CD14-positive monocyte (primary cell): ENCODE data around the gene HNRNPUL1. TPM values are rescaled to one million over a fixed set of nuclear protein-coding genes. Genes with fewer than 3 reads are reported as not detected.

ENCODE experiments used
- DNase-seq, 3 donors: peaks; one replicate each; pipeline ENCODE4 v3.0.0-alpha.2; 2011 to 2022
- H2AFZ ChIP-seq: 2 replicates; pipeline ENCODE4 v1.6.0; 2012; ENCODE audit warnings: mild to moderate bottlenecking, low read depth, low read length, inconsistent platforms; ENCODE audit not compliant: insufficient read depth, poor library complexity, severe bottlenecking
- H3K27ac ChIP-seq, 2 donors: 1 replicate in 1 of 2; 2 replicates in 1 of 2; pipeline ENCODE4 v1.5.1; 2012 to 2013; ENCODE audit warnings: low read length in 2 of 2, control low read depth in 1 of 2, inconsistent platforms in 1 of 2, low read depth in 1 of 2, mild to moderate bottlenecking in 1 of 2
- H3K27me3 ChIP-seq, 2 donors: one replicate each; pipeline versions ENCODE4 v1.6.0 to v1.6.1; 2011 to 2013; ENCODE audit warnings: low read length in 2 of 2; ENCODE audit not compliant: control insufficient read depth in 2 of 2, insufficient read depth in 2 of 2
- H3K36me3 ChIP-seq, 2 donors: replicated peaks in 1 of 2; 1 replicate in 1 of 2; 2 replicates in 1 of 2; pipeline versions ENCODE4 v1.5.1 to v1.6.1; 2012 to 2013; ENCODE audit warnings: low read length in 2 of 2, control low read depth in 1 of 2, inconsistent platforms in 1 of 2, mild to moderate bottlenecking in 1 of 2; ENCODE audit not compliant: insufficient read depth in 2 of 2, control insufficient read depth in 1 of 2
- H3K4me1 ChIP-seq, 2 donors: 1 replicate in 1 of 2; 2 replicates in 1 of 2; pipeline versions ENCODE4 v1.5.1 to v1.6.1; 2012 to 2013; ENCODE audit warnings: low read length in 2 of 2, control low read depth in 1 of 2, inconsistent platforms in 1 of 2, mild to moderate bottlenecking in 1 of 2, moderate library complexity in 1 of 2; ENCODE audit not compliant: insufficient read depth in 2 of 2, control insufficient read depth in 1 of 2
- H3K4me2 ChIP-seq: replicated peaks from 2 replicates; pipeline ENCODE3; 2012; ENCODE audit warnings: low read length, moderate library complexity, mild to moderate bottlenecking; ENCODE audit not compliant: poor library complexity, severe bottlenecking; ENCODE audit errors: extremely low read depth
- H3K4me3 ChIP-seq, 3 experiments: fragments of 200-600 bp in 1 of 3; sonication (generic) in 1 of 3; replicated peaks in 1 of 3; 1 replicate in 2 of 3; 2 replicates in 1 of 3; pipeline ENCODE4 v1.5.1; 2011 to 2013; ENCODE audit warnings: low read length in 3 of 3, mild to moderate bottlenecking in 3 of 3, control low read depth in 2 of 3, low read depth in 2 of 3, inconsistent platforms in 1 of 3, moderate library complexity in 1 of 3
- H3K79me2 ChIP-seq: 2 replicates; pipeline ENCODE4 v1.6.0; 2012; ENCODE audit warnings: mild to moderate bottlenecking, control low read depth, inconsistent platforms, low read length, moderate library complexity; ENCODE audit not compliant: insufficient read depth
- H3K9ac ChIP-seq: 2 replicates; pipeline ENCODE4 v1.6.0; 2017; ENCODE audit warnings: low read length, mild to moderate bottlenecking; ENCODE audit not compliant: insufficient read depth, poor library complexity, severe bottlenecking
- H3K9me3 ChIP-seq, 2 donors: replicated peaks in 1 of 2; 1 replicate in 1 of 2; 2 replicates in 1 of 2; pipeline versions ENCODE4 v1.5.1 to v1.6.1; 2012 to 2013; ENCODE audit warnings: low read length in 2 of 2, control low read depth in 1 of 2; ENCODE audit not compliant: control insufficient read depth in 1 of 2, insufficient read depth in 1 of 2
- H4K20me1 ChIP-seq: 2 replicates; pipeline ENCODE4 v1.6.0; 2012; ENCODE audit warnings: mild to moderate bottlenecking, low read length, control low read depth, moderate library complexity; ENCODE audit not compliant: insufficient read depth
- H3K27ac Mint-ChIP-seq, 7 donors: one replicate each; pipeline ENCODE4 v1.8.0; 2020; ENCODE audit warnings: mild to moderate bottlenecking in 7 of 7, mixed read lengths in 7 of 7, moderate library complexity in 6 of 7, inconsistent platforms in 2 of 7
- H3K27me3 Mint-ChIP-seq, 3 donors: one replicate each; pipeline ENCODE4 v1.8.0; 2021 to 2022; ENCODE audit warnings: low read depth in 3 of 3, mild to moderate bottlenecking in 3 of 3, mixed read lengths in 3 of 3, moderate library complexity in 3 of 3, inconsistent platforms in 1 of 3
- H3K36me3 Mint-ChIP-seq, 2 donors: one replicate each; pipeline ENCODE4 v1.8.0; 2020; ENCODE audit warnings: mixed read lengths in 2 of 2, inconsistent platforms in 1 of 2, mild to moderate bottlenecking in 1 of 2
- H3K4me1 Mint-ChIP-seq: one replicate; pipeline ENCODE4 v1.8.0; 2020; ENCODE audit warnings: mild to moderate bottlenecking, mixed read lengths
- H3K4me3 Mint-ChIP-seq, 2 donors: one replicate each; pipeline ENCODE4 v1.8.0; 2020; ENCODE audit warnings: mild to moderate bottlenecking in 2 of 2, mixed read lengths in 2 of 2, moderate library complexity in 1 of 2
- H3K9me3 Mint-ChIP-seq, 7 donors: one replicate each; pipeline ENCODE4 v1.8.0; 2020 to 2022; ENCODE audit warnings: mixed read lengths in 7 of 7, mild to moderate bottlenecking in 6 of 7, moderate library complexity in 6 of 7, inconsistent platforms in 2 of 7
- CTCF ChIP-seq: fragments of 200-600 bp; IDR thresholded peaks from one replicate; pipeline ENCODE4 v1.8.0; 2022; ENCODE audit warnings: antibody characterized with exemption, mild to moderate bottlenecking
- WGBS: methylation state at CpG from one replicate; pipeline ENCODE4 v1.1.5; 2013; ENCODE audit warnings: missing lambda C conversion rate; ENCODE audit not compliant: insufficient coverage; 5-methylcytosine and 5-hydroxymethylcytosine counted together
- intact Hi-C, 2 donors: fragments of 100-400 bp; cut with micrococcal nuclease; formaldehyde crosslinking; loops; one replicate each; pipeline versions ENCODE4 v1.15.0 to v1.15.1; 2023
- polyA plus RNA-seq, 3 donors: library from polyadenylated mRNA; depleted of rRNA in 1 of 3; unstranded in 2 of 3; stranded (reverse) in 1 of 3; fragments of 300-500 nt in 2 of 3; fragments of >200 nt in 1 of 3; fragmentation: Illumina TruSeq in 2 of 3; gene quantifications; 1 replicate in 2 of 3; 2 replicates in 1 of 3; pipeline ENCODE4 v1.2.3, GENCODE V29; 2012 to 2021

Gene HNRNPUL1
- polyA plus RNA-seq, 3 donors = 22.6 to 55.3 (median 30.3) TPM

DNA sequence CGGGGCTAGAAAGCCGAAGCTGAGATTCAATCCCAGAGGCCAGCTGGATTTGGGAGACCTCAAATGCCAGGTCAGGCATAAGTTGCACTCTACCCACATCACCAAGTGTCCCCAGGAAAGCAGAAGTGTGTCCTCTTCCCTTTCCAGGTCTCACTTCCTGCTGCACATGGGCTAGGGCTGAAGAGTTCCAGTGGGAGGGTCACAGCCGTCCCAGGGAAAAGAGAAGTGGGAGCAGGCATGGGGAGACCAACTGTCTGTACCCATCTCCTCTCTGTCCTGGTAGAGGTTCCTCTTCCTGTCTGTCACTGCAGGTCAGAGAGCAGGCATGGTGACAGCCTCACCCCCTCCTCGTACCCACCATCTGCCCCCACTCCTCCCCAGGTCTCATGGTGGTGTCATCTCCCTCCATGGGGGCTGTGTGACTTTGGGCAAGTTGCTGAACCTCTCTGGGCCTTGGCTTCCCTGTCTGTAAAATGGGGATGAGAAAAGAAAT, 30.4 kb upstream of the HNRNPUL1 start:
- Mint-ChIP-seq H3K27ac (peak overlapping the region; percentile 55 to 90 (median 77)), H3K4me3 (peak overlapping the region in 1 of 2 donors; percentile 67), H3K9me3 (no peaks in the 10 kb centered on the region), H3K36me3 (no peaks in the 10 kb centered on the region), H3K27me3 (peaks cover 0 to 1% (median under 1%) of the 10 kb centered on the region in 3 donors), H3K4me1 (peaks cover 20% of the 10 kb centered on the region)
- Histone ChIP-seq H3K4me2 (peak overlapping the region; percentile 31), H3K27me3 (no peaks in the 10 kb centered on the region), H3K9ac (no peak overlapping the region), H3K4me3 (peak overlapping the region in 1 of 3 experiments; percentile 40), H3K9me3 (no peaks in the 10 kb centered on the region), H4K20me1 (no peaks in the 10 kb centered on the region), H3K4me1 (peaks cover 24 to 25% of the 10 kb centered on the region in 2 donors), H2AFZ (no peak overlapping the region), H3K36me3 (no peaks in the 10 kb centered on the region), H3K27ac (peak overlapping the region; percentile 33 to 70), H3K79me2 (no peaks in the 10 kb centered on the region)
- intact Hi-C loops = no loop called here
- TF ChIP-seq CTCF = no peak
- DNase-seq = peak; percentile 72 to 83 (median 81)
- WGBS = 0% methylated on average over 4 of the region's 4 CpGs

DNA sequence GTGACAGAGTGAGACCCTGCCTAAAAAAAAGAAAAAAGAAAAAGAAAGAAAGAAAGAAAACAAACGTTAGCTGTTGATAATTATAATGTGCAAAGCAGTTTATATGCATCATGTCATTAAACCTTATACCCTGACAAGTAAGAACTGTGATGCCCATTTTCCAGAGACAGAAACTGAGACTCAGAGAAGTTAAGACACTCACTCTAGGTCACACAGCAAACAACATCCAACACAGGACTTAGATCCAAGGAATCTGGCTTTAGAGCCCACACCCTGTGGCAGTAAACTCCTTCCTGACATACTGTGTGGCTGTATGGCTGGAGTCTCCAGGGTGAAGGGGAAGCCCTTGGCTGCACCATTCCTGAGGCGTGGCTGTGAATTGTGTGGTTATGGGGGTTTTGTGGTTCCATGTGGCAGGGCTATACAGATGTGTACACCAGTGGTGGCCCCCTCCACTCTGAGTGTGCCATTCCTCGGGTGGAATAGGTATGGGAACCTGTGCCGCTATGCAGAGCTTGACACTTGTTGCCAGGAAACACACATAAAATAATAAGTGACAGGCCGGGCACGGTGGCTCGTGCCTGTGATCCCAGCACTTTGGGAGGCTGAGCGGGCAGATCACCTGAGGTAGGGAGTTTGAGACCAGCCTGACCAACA, 29.5 kb upstream of the HNRNPUL1 start:
- no peak overlapping the region for H2AFZ ChIP-seq
- TF ChIP-seq CTCF = no peak
- H3K36me3 ChIP-seq = no peaks in the 10 kb centered on the region
- Mint-ChIP-seq H3K4me3 (no peak overlapping the region), H3K27ac (peak overlapping the region in 3 of 7 donors; percentile 77 to 85 (median 82)), H3K9me3 (peaks cover 0 to 2% (median 0%) of the 10 kb centered on the region in 7 donors), H3K27me3 (peaks cover 0 to 6% (median 0%) of the 10 kb centered on the region in 3 donors), H3K36me3 (no peaks in the 10 kb centered on the region), H3K4me1 (peaks cover 20% of the 10 kb centered on the region)
- no peak overlapping the region for H3K9ac ChIP-seq
- WGBS = 47% methylated on average over 2 of the region's 8 CpGs
- H3K27me3 ChIP-seq = no peaks in the 10 kb centered on the region
- H4K20me1 ChIP-seq = no peaks in the 10 kb centered on the region
- intact Hi-C loops = no loop called here
- no peaks in the 10 kb centered on the region for H3K9me3 ChIP-seq
- H3K4me2 ChIP-seq = no peak overlapping the region
- H3K27ac ChIP-seq = no peak overlapping the region
- DNase-seq = no peak
- peaks cover 24 to 25% of the 10 kb centered on the region in 2 donors for H3K4me1 ChIP-seq
- H3K4me3 ChIP-seq = no peak overlapping the region
- no peaks in the 10 kb centered on the region for H3K79me2 ChIP-seq
